Breast epithelium (tissue), 3 donors: ENCODE results near the gene NKIRAS1.
"Not testable (repeated sequence)": the region's sequence is repeated elsewhere in the genome, so short reads cannot be mapped to it uniquely, and the experiment has no call there.

Experiments used
- CTCF ChIP-seq, 3 donors: fragments of 450-650 bp; IDR thresholded peaks; one replicate each; pipeline ENCODE4 v1.5.1; 2016 to 2017; ENCODE audit warnings: antibody characterized with exemption in 3 of 3, mild to moderate bottlenecking in 3 of 3, moderate library complexity in 3 of 3
- POLR2A ChIP-seq: fragments of 450-650 bp; IDR thresholded peaks from one replicate; pipeline ENCODE4 v1.6.1; 2016; ENCODE audit warnings: antibody characterized with exemption, mild to moderate bottlenecking, moderate library complexity

DNA sequence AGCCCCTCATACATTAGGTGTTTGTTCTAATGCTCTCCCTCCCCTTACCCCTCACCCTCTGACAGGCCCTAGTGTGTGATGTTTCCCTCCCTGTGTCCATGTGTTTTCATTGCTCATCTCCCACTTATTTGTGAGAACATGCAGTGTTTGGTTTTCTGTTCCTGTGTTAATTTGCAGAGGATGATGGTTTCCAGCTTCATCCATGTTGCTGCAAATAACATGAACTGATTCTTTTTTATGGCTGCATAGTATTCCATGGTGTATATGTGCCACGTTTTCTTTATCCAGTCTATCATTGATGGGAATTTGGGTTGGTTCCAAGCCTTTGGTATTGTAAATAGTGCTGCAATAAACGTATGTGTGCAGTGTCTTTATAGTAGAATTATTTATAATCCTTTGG is 67.3 kb downstream of the NKIRAS1 start:
- not testable (repeated sequence) for TF ChIP-seq CTCF (IDR thresholded peaks at IDR 0.05); POLR2A
